IPS DF 6.9 (cell line): Measurements from ENCODE around the gene SERPINA1.

Experiments used
- DNase-seq: peaks from one replicate; pipeline ENCODE4 v3.0.0-alpha.2; 2013; ENCODE audit warnings: low read depth, low spot score
- H3K27ac ChIP-seq: one replicate; pipeline ENCODE4 v1.5.1; 2013; ENCODE audit warnings: low read length, control low read depth
- H3K27me3 ChIP-seq: 2 replicates; pipeline ENCODE4 v1.6.1; 2013; ENCODE audit warnings: mild to moderate bottlenecking, low read length; ENCODE audit not compliant: control insufficient read depth, insufficient read depth
- H3K36me3 ChIP-seq: 2 replicates; pipeline ENCODE4 v1.6.1; 2013; ENCODE audit warnings: low read length; ENCODE audit not compliant: control insufficient read depth, insufficient read depth
- H3K4me1 ChIP-seq: 2 replicates; pipeline ENCODE4 v1.6.1; 2013; ENCODE audit warnings: low read length; ENCODE audit not compliant: control insufficient read depth, insufficient read depth
- H3K4me3 ChIP-seq: 2 replicates; pipeline ENCODE4 v1.5.1; 2013; ENCODE audit warnings: mild to moderate bottlenecking, low read length
- H3K9me3 ChIP-seq: 2 replicates; pipeline ENCODE4 v1.6.1; 2013; ENCODE audit warnings: low read length, inconsistent platforms; ENCODE audit not compliant: control insufficient read depth, insufficient read depth
- WGBS: extraction: QIAGEN DNeasy Blood & Tissue Kit; methylation state at CpG from one replicate; pipeline ENCODE4 v1.1.7; 2013; ENCODE audit warnings: mixed read lengths, missing lambda C conversion rate; ENCODE audit not compliant: insufficient read length, insufficient coverage; 5-methylcytosine and 5-hydroxymethylcytosine counted together

Gene SERPINA1

DNA sequence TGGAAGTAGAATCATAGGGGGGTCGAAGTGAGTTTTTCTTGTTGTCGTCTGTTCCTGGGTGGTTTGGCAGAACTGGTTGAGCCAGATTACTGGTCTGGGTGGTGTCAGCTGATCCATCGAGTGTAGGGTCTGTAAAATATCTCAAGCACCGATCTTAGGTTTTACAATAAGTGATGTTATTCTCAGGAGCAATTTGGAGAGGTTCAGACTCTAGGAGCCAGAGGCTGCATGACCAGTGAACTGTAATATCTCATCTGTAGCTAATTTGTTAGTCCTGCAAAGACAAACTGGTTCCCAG is 9.7 kb upstream of the SERPINA1 start:
- WGBS, result no CpG with 5 or more reads among the region's 4 CpGs
- H3K4me3 ChIP-seq, result no peak overlapping the region
- H3K36me3 ChIP-seq, result no peaks in the 10 kb centered on the region

GRCh38 chr14:94397289-94398181 is 9.1 kb upstream of the SERPINA1 start:
- H3K36me3 ChIP-seq, result no peaks in the 10 kb centered on the region
- H3K27me3 ChIP-seq, result no peaks in the 10 kb centered on the region
- no peak overlapping the region for H3K27ac ChIP-seq
- no CpG with 5 or more reads among the region's 9 CpGs for WGBS
- H3K9me3 ChIP-seq, result no peaks in the 10 kb centered on the region
- H3K4me3 ChIP-seq, result no peak overlapping the region
- peak; percentile 22 for DNase-seq
- peaks cover 10% of the 10 kb centered on the region for H3K4me1 ChIP-seq

More for the DNA sequence above, 9.7 kb upstream of the SERPINA1 start:
- Histone ChIP-seq H3K9me3 (no peaks in the 10 kb centered on the region), H3K4me1 (peaks cover 10% of the 10 kb centered on the region), H3K27ac (no peak overlapping the region), H3K27me3 (no peaks in the 10 kb centered on the region)
- DNase-seq, result no peak

DNA sequence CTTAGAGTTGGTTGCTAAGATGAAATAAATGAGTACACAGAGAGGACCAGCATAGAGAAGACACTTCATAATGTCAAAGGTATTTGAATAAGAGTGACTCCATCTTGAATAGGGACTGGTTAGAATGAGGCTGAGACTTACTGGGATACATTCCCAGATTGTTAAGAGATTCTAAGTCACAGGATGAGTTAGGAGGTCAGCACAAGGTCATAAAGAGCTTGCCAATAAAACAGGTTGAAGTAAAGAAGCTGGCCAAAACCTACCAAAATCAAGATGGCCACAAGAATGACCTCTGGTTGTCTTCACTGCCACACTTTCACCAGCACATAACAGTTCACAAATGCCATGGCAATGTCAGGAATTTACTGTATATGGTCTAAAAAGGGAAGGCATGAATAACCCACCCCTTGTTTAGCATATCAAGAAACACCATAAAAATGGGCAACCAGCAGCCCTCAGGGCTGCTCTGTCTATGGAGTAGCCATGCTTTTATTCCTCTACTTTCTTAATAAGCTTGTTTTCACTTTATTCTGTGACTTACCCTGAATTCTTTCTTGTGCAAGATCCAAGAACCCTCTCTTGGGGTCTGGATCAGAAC is 8.3 kb upstream of the SERPINA1 start:
- Histone ChIP-seq H3K27me3 (no peaks in the 10 kb centered on the region), H3K9me3 (no peaks in the 10 kb centered on the region), H3K4me3 (no peak overlapping the region), H3K27ac (no peak overlapping the region), H3K4me1 (peaks cover 10% of the 10 kb centered on the region), H3K36me3 (no peaks in the 10 kb centered on the region)
- DNase-seq, result no peak

GRCh38 chr14:94395888-94396574 is 7.6 kb upstream of the SERPINA1 start:
- H3K4me1 ChIP-seq, result peaks cover 10% of the 10 kb centered on the region

GRCh38 chr14:94395282-94395887 is 7.0 kb upstream of the SERPINA1 start:
- H3K4me3 ChIP-seq, result no peak overlapping the region
- no CpG with 5 or more reads among the region's 4 CpGs for WGBS
- no peak for DNase-seq
- no peaks in the 10 kb centered on the region for H3K36me3 ChIP-seq
- H3K27me3 ChIP-seq, result no peaks in the 10 kb centered on the region
- H3K27ac ChIP-seq, result no peak overlapping the region
- peaks cover 10% of the 10 kb centered on the region for H3K4me1 ChIP-seq
- H3K9me3 ChIP-seq, result no peaks in the 10 kb centered on the region

More at GRCh38 chr14:94395888-94396574, 7.6 kb upstream of the SERPINA1 start:
- DNase-seq, result no peak
- Histone ChIP-seq H3K9me3 (no peaks in the 10 kb centered on the region), H3K27ac (no peak overlapping the region), H3K27me3 (no peaks in the 10 kb centered on the region), H3K36me3 (no peaks in the 10 kb centered on the region), H3K4me3 (no peak overlapping the region)
- WGBS, result no CpG with 5 or more reads among the region's 5 CpGs

DNA sequence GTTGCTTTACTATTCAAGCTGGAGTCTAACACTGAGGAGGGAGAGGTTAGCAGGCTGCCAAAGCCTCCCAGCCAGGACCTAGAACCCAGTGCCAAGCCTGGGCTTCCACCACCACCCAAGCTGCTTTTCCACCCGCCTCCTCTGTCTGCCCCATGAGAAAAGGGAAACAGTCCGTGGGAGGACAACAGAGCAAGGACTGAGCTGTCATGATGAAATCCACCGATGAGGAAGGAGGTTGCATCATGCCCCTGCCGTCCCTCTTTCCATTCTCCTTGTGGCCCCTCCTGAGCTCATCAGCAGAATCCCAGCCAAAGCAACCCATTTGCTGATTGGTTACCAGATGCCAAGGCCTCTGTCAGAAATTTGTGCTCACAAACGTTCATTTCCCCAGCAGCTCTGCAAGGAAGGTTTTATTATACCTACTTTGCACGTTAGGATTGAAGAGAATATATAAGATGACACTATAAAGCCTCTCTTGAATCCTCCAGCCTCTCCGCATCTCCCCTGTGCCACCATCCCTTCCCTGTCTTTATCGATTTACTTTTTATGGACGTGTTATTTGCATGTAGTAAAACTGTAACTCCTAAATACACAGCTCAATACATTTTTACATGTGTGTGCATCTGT is 6.3 kb upstream of the SERPINA1 start:
- H3K9me3 ChIP-seq, result no peaks in the 10 kb centered on the region
- H3K4me3 ChIP-seq, result no peak overlapping the region
- WGBS, result no CpG with 5 or more reads among the region's 9 CpGs
- H3K27ac ChIP-seq, result no peak overlapping the region
- no peaks in the 10 kb centered on the region for H3K27me3 ChIP-seq
- H3K36me3 ChIP-seq, result no peaks in the 10 kb centered on the region
- H3K4me1 ChIP-seq, result peaks cover 9% of the 10 kb centered on the region
- no peak for DNase-seq

DNA sequence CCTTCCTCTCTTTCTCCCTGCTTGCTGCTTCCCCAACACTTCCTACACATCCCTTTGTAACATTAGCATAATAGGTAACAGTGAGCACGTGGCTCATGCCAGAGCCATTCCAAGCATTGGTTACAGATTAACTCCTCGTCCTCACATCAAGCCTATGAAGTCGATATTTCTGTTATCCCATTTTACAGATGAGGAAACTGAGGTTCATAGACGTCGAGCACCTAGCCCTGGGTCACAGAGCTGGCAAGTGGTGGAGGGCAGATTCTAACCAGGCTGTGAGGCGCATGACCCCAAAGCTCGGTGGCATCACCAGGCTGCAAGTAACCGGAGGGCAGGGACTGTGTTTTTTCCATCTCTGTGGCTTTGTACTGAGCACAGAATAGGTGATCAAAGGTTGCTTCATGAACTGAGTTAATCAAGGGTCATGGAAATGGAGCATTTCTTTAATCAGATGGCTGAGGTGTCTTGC is 5.7 kb upstream of the SERPINA1 start:
- H3K27ac ChIP-seq, result no peak overlapping the region
- no peaks in the 10 kb centered on the region for H3K9me3 ChIP-seq
- H3K27me3 ChIP-seq, result no peaks in the 10 kb centered on the region
- DNase-seq, result no peak
- no CpG with 5 or more reads among the region's 8 CpGs for WGBS
- H3K36me3 ChIP-seq, result no peaks in the 10 kb centered on the region
- no peak overlapping the region for H3K4me3 ChIP-seq
- peaks cover 9% of the 10 kb centered on the region for H3K4me1 ChIP-seq

- WGBS, result no CpG with 5 or more reads among the region's 10 CpGs
- Histone ChIP-seq H3K27ac (no peak overlapping the region), H3K36me3 (no peaks in the 10 kb centered on the region), H3K27me3 (no peaks in the 10 kb centered on the region), H3K9me3 (no peaks in the 10 kb centered on the region), H3K4me3 (no peak overlapping the region), H3K4me1 (peaks cover 8% of the 10 kb centered on the region)
- no peak for DNase-seq
These were observed 5.1 kb upstream of the SERPINA1 start for GRCh38 chr14:94393474-94393873.

DNA sequence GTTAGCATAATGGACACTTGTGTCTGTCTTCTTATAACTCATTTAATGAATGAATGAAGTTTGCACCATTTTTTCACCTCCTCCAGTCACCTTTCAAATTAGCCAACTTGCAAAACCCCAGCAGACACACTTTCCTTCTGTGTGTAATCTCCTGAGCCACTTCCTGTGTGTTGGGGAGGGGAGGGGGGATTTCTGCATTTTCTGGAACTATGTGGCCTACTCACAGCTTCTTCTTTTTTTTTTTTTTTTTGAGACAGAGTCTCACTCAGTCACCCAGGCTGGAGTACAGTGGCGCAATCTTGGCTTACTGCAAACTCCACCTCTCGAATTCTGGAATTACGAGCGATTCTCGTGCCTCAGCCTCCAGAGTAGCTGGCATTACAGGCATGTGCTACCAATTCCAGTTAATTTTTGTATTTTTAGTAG is 4.1 kb upstream of the SERPINA1 start:
- Histone ChIP-seq H3K27me3 (no peaks in the 10 kb centered on the region), H3K4me3 (no peak overlapping the region), H3K36me3 (no peaks in the 10 kb centered on the region), H3K4me1 (peaks cover 7% of the 10 kb centered on the region), H3K27ac (no peak overlapping the region), H3K9me3 (no peaks in the 10 kb centered on the region)
- no CpG with 5 or more reads among the region's 5 CpGs for WGBS
- no peak for DNase-seq
